Osteocyte (in vitro differentiated cells): ENCODE data around the gene MYT1. TPM values are rescaled to one million over a fixed set of nuclear protein-coding genes. Genes with fewer than 3 reads are reported as not detected.

Experiments
- DNase-seq: peaks from one replicate; pipeline ENCODE4 v3.0.0; 2021; ENCODE audit warnings: mixed read lengths; ENCODE audit not compliant: unreplicated experiment; ENCODE audit errors: extremely low spot score
- H3K27ac Mint-ChIP-seq: one replicate; pipeline ENCODE4 v1.8.0; 2021; ENCODE audit warnings: mild to moderate bottlenecking, mixed read lengths; ENCODE audit not compliant: unreplicated experiment
- H3K27me3 Mint-ChIP-seq: one replicate; pipeline ENCODE4 v1.8.0; 2021; ENCODE audit warnings: mixed read lengths; ENCODE audit not compliant: unreplicated experiment
- H3K36me3 Mint-ChIP-seq: one replicate; pipeline ENCODE4 v1.8.0; 2021; ENCODE audit warnings: mixed read lengths; ENCODE audit not compliant: unreplicated experiment
- H3K4me1 Mint-ChIP-seq: one replicate; pipeline ENCODE4 v1.8.0; 2021; ENCODE audit warnings: mixed read lengths; ENCODE audit not compliant: unreplicated experiment
- H3K4me3 Mint-ChIP-seq: one replicate; pipeline ENCODE4 v1.8.0; 2021; ENCODE audit warnings: mild to moderate bottlenecking, moderate library complexity, mixed read lengths; ENCODE audit not compliant: unreplicated experiment
- H3K9me3 Mint-ChIP-seq: one replicate; pipeline ENCODE4 v1.8.0; 2021; ENCODE audit warnings: mixed read lengths; ENCODE audit not compliant: unreplicated experiment
- total RNA-seq: library from RNA; stranded (reverse); gene quantifications from 2 replicates; pipeline ENCODE4 v1.2.1, GENCODE V29; 2021
- TF ChIP-seq, protein P1 (sequence below): fragments of 200-600 bp; sonication (generic); IDR thresholded peaks from 2 replicates; pipeline ENCODE4 v1.5.0; 2021; ENCODE audit warnings: antibody characterized with exemption, mild to moderate bottlenecking, moderate library complexity

MYT1 gene
- total RNA-seq, 1 donor from 2014 or later = not detected

DNA sequence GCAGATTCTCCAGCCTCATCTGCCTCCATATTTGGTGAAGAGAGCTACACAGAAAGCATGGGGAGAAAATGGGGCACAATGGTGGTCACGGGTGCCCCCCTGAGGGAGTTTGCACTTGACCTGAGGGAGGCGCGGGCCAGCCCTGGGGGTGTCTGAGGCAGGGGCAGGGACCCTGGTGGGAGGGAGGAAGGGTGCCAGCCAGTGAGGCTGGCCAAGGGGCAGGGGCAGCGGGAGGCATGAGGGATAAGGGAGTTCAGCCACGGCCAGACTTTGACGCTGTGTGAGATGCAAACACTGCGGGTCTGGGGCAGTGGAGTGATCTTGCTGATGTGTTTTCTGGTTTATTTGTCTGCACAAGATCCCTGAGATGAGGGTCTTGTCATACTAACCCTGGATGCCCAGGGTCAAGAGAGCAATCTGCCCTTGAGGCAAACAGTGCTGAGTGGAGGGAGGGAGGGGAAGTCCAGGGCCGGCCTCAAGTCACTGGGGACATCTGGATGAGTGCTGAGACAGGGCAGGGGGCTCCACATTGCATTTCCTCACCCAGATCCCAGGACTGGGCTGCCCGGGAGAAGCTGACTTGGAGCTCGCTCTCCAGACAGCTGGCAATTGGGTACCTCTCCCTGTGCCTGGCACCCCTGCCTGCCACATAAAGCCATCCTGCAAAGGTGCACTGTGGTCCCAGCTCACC, 82.5 kb downstream of the MYT1 start:
- no peaks in the 10 kb centered on the region for H3K4me1 Mint-ChIP-seq
- TF ChIP-seq, protein P1, sequence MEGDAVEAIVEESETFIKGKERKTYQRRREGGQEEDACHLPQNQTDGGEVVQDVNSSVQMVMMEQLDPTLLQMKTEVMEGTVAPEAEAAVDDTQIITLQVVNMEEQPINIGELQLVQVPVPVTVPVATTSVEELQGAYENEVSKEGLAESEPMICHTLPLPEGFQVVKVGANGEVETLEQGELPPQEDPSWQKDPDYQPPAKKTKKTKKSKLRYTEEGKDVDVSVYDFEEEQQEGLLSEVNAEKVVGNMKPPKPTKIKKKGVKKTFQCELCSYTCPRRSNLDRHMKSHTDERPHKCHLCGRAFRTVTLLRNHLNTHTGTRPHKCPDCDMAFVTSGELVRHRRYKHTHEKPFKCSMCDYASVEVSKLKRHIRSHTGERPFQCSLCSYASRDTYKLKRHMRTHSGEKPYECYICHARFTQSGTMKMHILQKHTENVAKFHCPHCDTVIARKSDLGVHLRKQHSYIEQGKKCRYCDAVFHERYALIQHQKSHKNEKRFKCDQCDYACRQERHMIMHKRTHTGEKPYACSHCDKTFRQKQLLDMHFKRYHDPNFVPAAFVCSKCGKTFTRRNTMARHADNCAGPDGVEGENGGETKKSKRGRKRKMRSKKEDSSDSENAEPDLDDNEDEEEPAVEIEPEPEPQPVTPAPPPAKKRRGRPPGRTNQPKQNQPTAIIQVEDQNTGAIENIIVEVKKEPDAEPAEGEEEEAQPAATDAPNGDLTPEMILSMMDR = no peak
- H3K9me3 Mint-ChIP-seq = no peaks in the 10 kb centered on the region
- no peak overlapping the region for H3K27ac Mint-ChIP-seq
- DNase-seq = peak; percentile 72
- no peak overlapping the region for H3K4me3 Mint-ChIP-seq
- H3K27me3 Mint-ChIP-seq = peaks cover 70% of the 10 kb centered on the region
- H3K36me3 Mint-ChIP-seq = no peaks in the 10 kb centered on the region

DNA sequence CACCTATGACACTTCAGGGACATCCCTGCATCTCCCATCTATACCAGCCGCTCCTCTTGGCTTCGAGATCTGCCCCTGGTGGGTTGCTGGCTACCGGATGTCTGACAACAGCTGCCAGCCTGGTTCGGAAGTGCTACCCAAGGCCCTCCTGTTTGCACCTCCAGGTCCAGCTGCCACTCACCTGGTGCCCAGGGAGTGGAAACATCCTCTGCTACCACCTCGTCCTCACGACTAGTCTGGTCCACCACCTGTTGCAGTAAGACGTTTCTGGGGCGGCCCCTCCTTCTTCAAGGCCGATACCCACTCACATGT, 83.0 kb downstream of the MYT1 start:
- DNase-seq = peak; percentile 80
- no peaks in the 10 kb centered on the region for H3K4me1 Mint-ChIP-seq
- H3K4me3 Mint-ChIP-seq = no peak overlapping the region
- H3K36me3 Mint-ChIP-seq = no peaks in the 10 kb centered on the region
- TF ChIP-seq, protein P1 = no peak
- H3K27ac Mint-ChIP-seq = no peak overlapping the region
- peaks cover 69% of the 10 kb centered on the region for H3K27me3 Mint-ChIP-seq
- H3K9me3 Mint-ChIP-seq = no peaks in the 10 kb centered on the region

DNA sequence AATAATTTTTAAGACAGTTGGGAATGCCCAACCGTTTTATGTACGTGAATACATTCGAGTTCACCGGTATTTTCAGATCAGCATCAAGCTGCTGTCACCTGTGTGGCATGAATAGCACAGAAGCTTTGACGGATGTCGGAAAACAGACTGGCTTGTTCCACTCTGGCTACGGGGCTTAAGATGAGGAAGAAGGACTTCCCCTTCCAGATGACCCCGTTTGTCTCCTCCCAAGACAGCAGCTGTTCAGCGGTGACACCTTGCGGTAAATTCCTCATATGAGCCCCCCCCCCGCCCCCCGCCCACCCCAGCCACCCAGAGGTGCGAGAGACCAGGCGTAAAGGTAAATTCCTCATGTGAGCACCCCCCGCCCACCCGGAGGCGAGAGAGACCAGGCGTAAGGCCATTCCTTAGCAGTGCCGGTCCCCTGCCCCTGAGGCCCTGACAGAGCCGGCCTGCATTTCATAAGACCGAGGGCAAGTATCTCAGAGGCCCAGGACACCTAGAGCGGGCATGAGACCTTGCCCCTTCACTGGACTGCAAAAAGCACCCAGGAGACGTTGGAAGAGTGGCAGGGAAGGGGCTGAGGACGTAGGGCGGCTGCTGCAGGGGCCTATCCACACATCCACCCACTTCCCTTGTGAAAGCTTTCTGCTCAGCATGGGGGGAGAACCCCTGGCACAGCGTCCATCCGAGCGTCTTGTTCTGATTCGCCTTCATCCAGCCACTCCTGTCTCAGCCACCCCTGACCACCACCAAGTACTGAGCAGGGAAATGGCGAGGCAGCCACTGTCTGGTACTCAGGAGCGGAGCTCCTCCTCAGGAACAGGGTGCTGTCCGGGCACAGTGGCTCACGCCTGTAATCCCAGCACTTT, 84.0 kb downstream of the MYT1 start:
- no peaks in the 10 kb centered on the region for H3K9me3 Mint-ChIP-seq
- no peaks in the 10 kb centered on the region for H3K36me3 Mint-ChIP-seq
- H3K27ac Mint-ChIP-seq = no peak overlapping the region
- no peak overlapping the region for H3K4me3 Mint-ChIP-seq
- peaks cover 62% of the 10 kb centered on the region for H3K27me3 Mint-ChIP-seq
- TF ChIP-seq, protein P1 = no peak
- DNase-seq = peak; percentile 71
- H3K4me1 Mint-ChIP-seq = no peaks in the 10 kb centered on the region

DNA sequence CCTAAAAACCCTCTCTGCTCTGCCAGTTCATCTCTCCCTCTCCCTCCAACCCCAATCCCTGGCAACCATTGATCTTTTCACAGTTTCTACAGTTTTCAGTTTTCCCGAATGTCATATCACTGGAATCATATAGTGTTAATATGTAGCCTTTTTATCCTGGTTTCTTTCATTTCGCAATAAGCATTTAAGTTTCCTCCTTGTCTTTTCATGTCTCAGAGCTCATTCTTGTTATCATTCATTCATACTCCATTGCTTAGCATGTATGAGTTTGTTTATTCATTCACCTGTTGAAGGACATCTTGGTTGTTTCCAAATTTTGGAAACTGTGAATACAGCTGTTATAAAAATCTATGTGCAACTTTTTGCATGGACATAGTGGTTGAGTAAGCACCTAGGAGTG, 85.8 kb downstream of the MYT1 start:
- Mint-ChIP-seq H3K4me3 (no peak overlapping the region), H3K27ac (no peak overlapping the region), H3K36me3 (no peaks in the 10 kb centered on the region), H3K27me3 (peaks cover 48% of the 10 kb centered on the region), H3K4me1 (peaks cover 7% of the 10 kb centered on the region), H3K9me3 (no peaks in the 10 kb centered on the region)
- no peak for DNase-seq
- TF ChIP-seq, protein P1 = no peak

DNA sequence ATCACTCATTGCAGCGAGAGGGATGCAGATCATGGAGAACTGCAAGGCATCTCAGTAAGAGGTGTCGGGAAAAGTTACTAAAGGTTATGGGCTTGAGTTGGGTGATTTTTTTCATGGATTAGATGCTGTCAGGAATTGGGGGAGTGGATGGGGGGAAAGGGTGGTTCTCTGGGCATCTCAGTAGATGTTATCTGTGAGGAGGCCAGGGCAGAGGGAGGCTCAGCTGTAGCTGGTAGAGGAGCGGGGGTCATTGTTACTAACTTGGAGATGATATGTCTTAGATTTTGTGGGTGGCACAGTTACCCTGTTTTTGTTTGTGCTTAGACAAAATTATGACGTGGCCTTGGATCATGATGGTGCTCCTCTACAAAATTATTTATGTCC, 88.7 kb downstream of the MYT1 start:
- TF ChIP-seq, protein P1 = no peak
- H3K27ac Mint-ChIP-seq = no peak overlapping the region
- H3K4me3 Mint-ChIP-seq = no peak overlapping the region
- peaks cover 26% of the 10 kb centered on the region for H3K4me1 Mint-ChIP-seq
- H3K9me3 Mint-ChIP-seq = no peaks in the 10 kb centered on the region
- H3K27me3 Mint-ChIP-seq = peaks cover 28% of the 10 kb centered on the region
- no peak for DNase-seq
- no peaks in the 10 kb centered on the region for H3K36me3 Mint-ChIP-seq
